GM21367 (cell line): ENCODE data around the gene PRKD1.
"Not testable (repeated sequence)": the region's sequence is repeated elsewhere in the genome, so short reads cannot be mapped to it uniquely, and the experiment has no call there.

Source experiments
- ATAC-seq: cut with Tn5 transposase; IDR thresholded peaks from one replicate; pipeline ENCODE4 v1.9.1; 2021; ENCODE audit not compliant: unreplicated experiment

Gene PRKD1

GRCh38 chr14:29749327-29749726, 178.3 kb downstream of the PRKD1 start:
- no peak for ATAC-seq

GRCh38 chr14:29745863-29746262, 181.8 kb downstream of the PRKD1 start:
- no peak for ATAC-seq

- no peak for ATAC-seq
Measured at GRCh38 chr14:29743531-29743930, 184.1 kb downstream of the PRKD1 start.

GRCh38 chr14:29741909-29742401, 185.7 kb downstream of the PRKD1 start:
- no peak for ATAC-seq

GRCh38 chr14:29740491-29740890, 187.2 kb downstream of the PRKD1 start:
- ATAC-seq, result no peak

GRCh38 chr14:29738950-29739349, 188.7 kb downstream of the PRKD1 start:
- no peak for ATAC-seq

- ATAC-seq, result no peak
Measured at GRCh38 chr14:29738056-29738455, 189.6 kb downstream of the PRKD1 start.

- ATAC-seq, result no peak
Measured at GRCh38 chr14:29735459-29735858, 192.2 kb downstream of the PRKD1 start.

- no peak for ATAC-seq
Measured at GRCh38 chr14:29734732-29735131, 192.9 kb downstream of the PRKD1 start.

GRCh38 chr14:29726560-29727331, 200.9 kb downstream of the PRKD1 start:
- ATAC-seq, result not testable (repeated sequence)

GRCh38 chr14:29724991-29725390, 202.7 kb downstream of the PRKD1 start:
- no peak for ATAC-seq

GRCh38 chr14:29722831-29723230, 204.8 kb downstream of the PRKD1 start:
- no peak for ATAC-seq

GRCh38 chr14:29721586-29721985, 206.1 kb downstream of the PRKD1 start:
- no peak for ATAC-seq

GRCh38 chr14:29717901-29718300, 209.7 kb downstream of the PRKD1 start:
- no peak for ATAC-seq

- ATAC-seq, result no peak
Measured at GRCh38 chr14:29716150-29716549, 211.5 kb downstream of the PRKD1 start.

GRCh38 chr14:29712601-29713000, 215.0 kb downstream of the PRKD1 start:
- no peak for ATAC-seq

GRCh38 chr14:29710015-29710414, 217.6 kb downstream of the PRKD1 start:
- no peak for ATAC-seq

GRCh38 chr14:29709490-29709889, 218.2 kb downstream of the PRKD1 start:
- ATAC-seq, result no peak

- no peak for ATAC-seq
Measured at GRCh38 chr14:29706700-29707099, 220.9 kb downstream of the PRKD1 start.

GRCh38 chr14:29705801-29706200, 221.8 kb downstream of the PRKD1 start:
- no peak for ATAC-seq

- not testable (repeated sequence) for ATAC-seq
Measured at GRCh38 chr14:29689597-29689996, 238.1 kb downstream of the PRKD1 start.

GRCh38 chr14:29687866-29688265, 239.8 kb downstream of the PRKD1 start:
- no peak for ATAC-seq
